ENCODE measurements around the gene IQSEC2. TPM values are rescaled to one million over a fixed set of nuclear protein-coding genes. Genes with fewer than 3 reads are reported as not detected.

IQSEC2 gene
- total and polyA plus RNA-seq, 2 of the 4 experiments (the other 2 are of a cell fraction), result 2.5 to 11.4 TPM

GRCh38 chrX:53256446-53257041 lies 24.8 kb downstream of the IQSEC2 start:
- H2BK120ac ChIP-seq (ENCODE audit: low read depth, low read length), result no peak overlapping the region
- no peak overlapping the region for H4K8ac ChIP-seq (ENCODE audit: low read depth in 2 of 2, low read length in 2 of 2)
- H3K18ac ChIP-seq (ENCODE audit: low read depth, low read length), result no peak overlapping the region
- 0 out of 2 replicates have a peak, but pooled peaks cover 3% of the 10 kb centered on the region for H3K36me3 ChIP-seq (ENCODE audit: control insufficient read depth, insufficient read depth, low read length)
- H3K4me3 ChIP-seq (ENCODE audit: insufficient read depth, low read depth, low read length), result no peak overlapping the region
- no peak for ATAC-seq (ENCODE audit: low read depth)
- H3K79me1 ChIP-seq (ENCODE audit: low read depth in 1 of 2, low read length in 2 of 2), result no peaks in the 10 kb centered on the region
- H2AK9ac ChIP-seq (replicated peaks; ENCODE audit: low read depth, low read length, poor library complexity), result no peak overlapping the region
- no peak overlapping the region for H2BK5ac ChIP-seq (ENCODE audit: low read depth, low read length, poor library complexity, severe bottlenecking)
- H3K4me2 ChIP-seq (ENCODE audit: low read depth, low read length), result no peak overlapping the region
- intact Hi-C loops (cut with micrococcal nuclease) (no loop called here), dilution Hi-C loops (cut with HindIII; ENCODE audit: low sequenced_read_pairs, unreplicated experiment) (no loop called here), in situ Hi-C loops (cut with MboI; ENCODE audit: low sequenced_read_pairs) (no loop called here)
- H2BK20ac ChIP-seq (ENCODE audit: low read depth, low read length), result no peak overlapping the region
- H3K9me1 ChIP-seq (ENCODE audit: insufficient read depth, low read length), result no peaks in the 10 kb centered on the region
- no peak overlapping the region for H4K5ac ChIP-seq (ENCODE audit: low read depth, low read length)
- no peak overlapping the region for H3K27ac ChIP-seq (ENCODE audit: insufficient read depth, low read length)
- H2AK5ac ChIP-seq (ENCODE audit: low read depth, low read length), result no peak overlapping the region
- no peak overlapping the region for H2BK15ac ChIP-seq (ENCODE audit: low read depth, low read length)
- CTCF ChIA-PET, result no interaction called here
- H4K20me1 ChIP-seq (ENCODE audit: insufficient read depth, low read length), result no peaks in the 10 kb centered on the region; the same call in 1 of the 2 replicates
- no peak for DNase-seq
- H3K9ac ChIP-seq (ENCODE audit: low read depth, low read length), result no peak overlapping the region
- H2AFZ ChIP-seq (replicated peaks; ENCODE audit: low read length, poor library complexity), result no peak overlapping the region
- BruUV-seq (replicated peaks), result no TSS peak
- no peak overlapping the region for H3K14ac ChIP-seq (replicated peaks; ENCODE audit: low read depth, low read length)
- no peak overlapping the region for H3K56ac ChIP-seq (ENCODE audit: extremely low read depth, insufficient read depth, low read length)
- POLR2A ChIA-PET (ENCODE audit: unreplicated experiment), result no interaction called here
- H3K27me3 ChIP-seq (ENCODE audit: control insufficient read depth, insufficient read depth, low read length), result peaks cover 33% of the 10 kb centered on the region; the same call in 1 of the 2 replicates
- no peaks in the 10 kb centered on the region; the same call in 1 of the 2 replicates for H3K4me1 ChIP-seq (ENCODE audit: control insufficient read depth, insufficient read depth, low read length)
- H4K91ac ChIP-seq (ENCODE audit: insufficient read depth, low read depth, low read length), result no peak overlapping the region
- H3K4ac ChIP-seq (ENCODE audit: low read depth, low read length), result no peak overlapping the region
- TF ChIP-seq MXI1 (IDR thresholded peaks at IDR 0.05; ENCODE audit: borderline replicate concordance, low read depth, low read length), result no peak
- TF ChIP-seq, protein P1, sequence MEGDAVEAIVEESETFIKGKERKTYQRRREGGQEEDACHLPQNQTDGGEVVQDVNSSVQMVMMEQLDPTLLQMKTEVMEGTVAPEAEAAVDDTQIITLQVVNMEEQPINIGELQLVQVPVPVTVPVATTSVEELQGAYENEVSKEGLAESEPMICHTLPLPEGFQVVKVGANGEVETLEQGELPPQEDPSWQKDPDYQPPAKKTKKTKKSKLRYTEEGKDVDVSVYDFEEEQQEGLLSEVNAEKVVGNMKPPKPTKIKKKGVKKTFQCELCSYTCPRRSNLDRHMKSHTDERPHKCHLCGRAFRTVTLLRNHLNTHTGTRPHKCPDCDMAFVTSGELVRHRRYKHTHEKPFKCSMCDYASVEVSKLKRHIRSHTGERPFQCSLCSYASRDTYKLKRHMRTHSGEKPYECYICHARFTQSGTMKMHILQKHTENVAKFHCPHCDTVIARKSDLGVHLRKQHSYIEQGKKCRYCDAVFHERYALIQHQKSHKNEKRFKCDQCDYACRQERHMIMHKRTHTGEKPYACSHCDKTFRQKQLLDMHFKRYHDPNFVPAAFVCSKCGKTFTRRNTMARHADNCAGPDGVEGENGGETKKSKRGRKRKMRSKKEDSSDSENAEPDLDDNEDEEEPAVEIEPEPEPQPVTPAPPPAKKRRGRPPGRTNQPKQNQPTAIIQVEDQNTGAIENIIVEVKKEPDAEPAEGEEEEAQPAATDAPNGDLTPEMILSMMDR (conservative IDR thresholded peaks at IDR 0.05; ENCODE audit: low read depth, low read length), result no peak
- TF ChIP-seq SMC3 (IDR thresholded peaks at IDR 0.05; ENCODE audit: low read depth, low read length), result no peak
- no peak for TF ChIP-seq CHD1 (IDR thresholded peaks at IDR 0.05; ENCODE audit: low read depth, low read length)
- no peak for TF ChIP-seq MAZ (IDR thresholded peaks at IDR 0.05; ENCODE audit: borderline replicate concordance, low read depth, low read length)
- TF ChIP-seq, protein P2, sequence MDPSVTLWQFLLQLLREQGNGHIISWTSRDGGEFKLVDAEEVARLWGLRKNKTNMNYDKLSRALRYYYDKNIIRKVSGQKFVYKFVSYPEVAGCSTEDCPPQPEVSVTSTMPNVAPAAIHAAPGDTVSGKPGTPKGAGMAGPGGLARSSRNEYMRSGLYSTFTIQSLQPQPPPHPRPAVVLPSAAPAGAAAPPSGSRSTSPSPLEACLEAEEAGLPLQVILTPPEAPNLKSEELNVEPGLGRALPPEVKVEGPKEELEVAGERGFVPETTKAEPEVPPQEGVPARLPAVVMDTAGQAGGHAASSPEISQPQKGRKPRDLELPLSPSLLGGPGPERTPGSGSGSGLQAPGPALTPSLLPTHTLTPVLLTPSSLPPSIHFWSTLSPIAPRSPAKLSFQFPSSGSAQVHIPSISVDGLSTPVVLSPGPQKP (IDR thresholded peaks at IDR 0.05; ENCODE audit: borderline replicate concordance, low read depth, low read length), result no peak
- TF ChIP-seq POLR2A (IDR thresholded peaks at IDR 0.05; ENCODE audit: low read depth, low read length), result no peak
- TF ChIP-seq NFE2L2 (IDR thresholded peaks at IDR 0.05; ENCODE audit: low read depth, low read length), result no peak
- no peak for TF ChIP-seq BHLHE40 (IDR thresholded peaks at IDR 0.05; ENCODE audit: low read depth, low read length)
- TF ChIP-seq USF2 (IDR thresholded peaks at IDR 0.05; ENCODE audit: low read depth, low read length), result no peak
- TF ChIP-seq CEBPB (IDR thresholded peaks at IDR 0.05; ENCODE audit: low read depth, low read length), result no peak
- no peak for TF ChIP-seq RFX5 (IDR thresholded peaks at IDR 0.05; ENCODE audit: low read depth, low read length)
- TF ChIP-seq RAD21 (IDR thresholded peaks at IDR 0.05; ENCODE audit: low read length), result no peak
- no peak for TF ChIP-seq RCOR1 (IDR thresholded peaks at IDR 0.05; ENCODE audit: insufficient replicate concordance, low read length)
- no peaks in the 10 kb centered on the region for H3K9me3 ChIP-seq (ENCODE audit: control insufficient read depth, insufficient read depth, low read length)
- H3K23ac ChIP-seq (ENCODE audit: low read depth, low read length), result no peak overlapping the region
- 62% methylated on average over 8 of the region's 17 CpGs; no CpG with 5 or more reads in 1 of the 2 experiments for WGBS, 2 experiments (ENCODE audit: extremely low coverage in 2 of 2, insufficient read length in 1 of 2)
